GM19455 (cell line): ENCODE measurements around the gene KIAA1958.

Experiments used
- ATAC-seq: cut with Tn5 transposase; IDR thresholded peaks from one replicate; pipeline ENCODE4 v1.9.1; 2021; ENCODE audit not compliant: unreplicated experiment

KIAA1958 gene

GRCh38 chr9:112712678-112713077 lies 226.1 kb downstream of the KIAA1958 start:
- no peak for ATAC-seq

DNA sequence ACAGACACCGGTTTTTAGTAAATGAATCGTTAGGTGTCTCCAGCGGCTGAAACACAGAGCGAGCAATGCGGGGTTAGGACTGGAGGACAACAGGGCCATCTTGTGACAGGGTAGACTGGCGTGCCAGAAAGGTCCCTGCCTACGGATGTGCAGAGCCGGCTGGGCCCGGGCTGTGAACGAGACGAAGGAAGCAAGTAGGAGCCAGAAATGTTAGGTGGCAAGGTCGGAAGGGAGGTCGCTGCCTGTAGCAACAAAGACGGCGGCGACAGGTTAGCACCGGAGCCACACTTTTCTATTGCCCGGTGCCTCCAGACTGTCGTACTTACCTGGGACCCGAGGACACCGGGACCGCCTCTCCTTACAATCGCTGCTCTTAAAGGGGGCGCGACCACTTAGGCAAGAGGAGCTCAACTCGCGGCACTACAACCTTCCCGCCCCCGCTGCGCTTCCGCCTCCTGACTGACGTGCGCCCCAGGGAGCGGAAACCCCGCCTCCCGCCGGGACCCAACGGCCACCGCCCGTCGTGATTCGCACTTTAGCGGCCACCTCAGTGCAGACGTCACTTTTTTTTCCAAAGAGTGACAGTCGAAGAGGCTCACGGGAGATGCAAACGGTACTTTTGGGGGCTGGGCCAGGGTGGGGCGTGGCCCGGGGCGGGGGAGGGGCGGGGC lies 231.2 kb downstream of the KIAA1958 start, which contains the start of gene INIP:
TSS of gene INIP (minus strand) at position 457 of the 671 bp plus-strand sequence. CDS start 1,632 bp downstream, outside the sequence.
- peak; percentile 94 for ATAC-seq
